DMS153 treated with DMSO at 0.1 percent for 48 hours (cell line): ENCODE results near the gene BBS2.

ENCODE experiments used
- DNase-seq: peaks from one replicate; lab custom pipeline; 2025; ENCODE audit not compliant: unreplicated experiment; lab: John Stamatoyannopoulos, UW

BBS2 gene

DNA sequence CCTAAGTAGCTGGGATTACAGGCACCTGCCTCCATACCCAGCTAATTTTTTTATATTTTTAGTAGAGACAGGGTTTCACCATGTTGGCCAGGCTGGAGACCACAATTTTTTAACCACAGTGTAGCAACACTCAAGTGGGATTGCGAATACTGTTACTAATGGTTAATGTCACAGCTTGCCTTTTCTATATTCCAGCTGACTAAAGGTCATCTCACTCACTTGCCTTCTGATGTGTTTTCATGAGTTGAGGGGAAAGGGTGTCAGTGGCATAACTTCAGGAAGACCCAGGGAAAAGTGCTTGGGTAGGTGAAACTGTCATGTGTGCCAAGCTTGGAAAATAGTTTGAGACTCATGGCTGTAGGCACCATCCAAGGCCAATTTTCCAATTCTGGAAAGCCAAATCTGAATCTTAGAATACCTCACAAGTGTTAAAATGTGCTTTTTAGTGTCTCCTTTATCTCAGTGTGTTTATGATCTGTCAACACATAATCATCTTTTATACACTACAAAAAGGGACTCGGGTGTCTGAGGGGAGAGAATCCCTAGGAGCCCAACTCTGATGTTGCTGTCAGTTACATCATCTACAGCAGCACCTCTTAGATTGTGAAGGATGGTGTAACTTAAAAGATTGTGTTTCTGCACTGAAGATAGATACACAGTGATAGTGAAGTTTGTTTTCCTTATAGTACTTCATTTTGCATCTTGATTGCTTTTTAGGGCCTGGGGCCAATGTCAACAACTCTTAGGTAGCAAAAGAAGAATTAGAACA is 41.4 kb downstream of the BBS2 start:
- DNase-seq = no peak

DNA sequence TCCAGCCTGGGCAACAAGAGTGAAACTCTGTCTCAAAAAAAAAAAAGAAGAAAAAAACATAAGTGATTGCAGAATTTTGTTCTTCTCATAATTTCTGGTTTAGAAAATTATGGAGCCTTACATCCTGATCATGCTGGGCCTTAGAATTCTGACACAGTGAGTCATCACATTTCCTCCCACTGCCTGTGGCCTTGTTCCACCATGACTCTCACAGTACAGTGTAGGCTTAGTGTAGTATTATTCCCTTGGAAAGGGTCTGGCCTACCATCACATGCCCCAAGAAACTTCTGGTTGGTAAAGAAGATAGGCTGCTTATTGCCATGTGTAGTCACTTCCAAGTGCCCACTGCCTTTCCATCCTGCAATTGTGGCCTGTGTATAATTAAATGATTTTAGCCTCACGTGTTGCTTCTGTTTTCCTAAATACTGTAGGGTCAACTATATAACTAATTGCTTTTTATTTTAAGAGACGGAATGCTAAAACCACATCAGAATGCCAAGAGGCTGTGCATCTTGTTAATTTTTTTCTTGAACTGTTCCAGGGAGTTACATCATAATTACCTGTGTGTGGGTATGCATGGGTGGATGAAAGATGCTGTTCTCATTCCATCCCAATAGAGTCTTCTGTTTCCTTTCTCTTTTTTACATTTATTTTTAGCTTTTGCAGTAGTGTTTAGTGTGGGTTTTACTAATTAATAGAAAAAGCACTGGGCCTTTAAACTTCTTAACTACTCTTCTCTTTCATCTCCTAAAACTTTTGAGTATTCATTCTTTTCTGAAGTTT is 42.5 kb downstream of the BBS2 start:
- no peak for DNase-seq

DNA sequence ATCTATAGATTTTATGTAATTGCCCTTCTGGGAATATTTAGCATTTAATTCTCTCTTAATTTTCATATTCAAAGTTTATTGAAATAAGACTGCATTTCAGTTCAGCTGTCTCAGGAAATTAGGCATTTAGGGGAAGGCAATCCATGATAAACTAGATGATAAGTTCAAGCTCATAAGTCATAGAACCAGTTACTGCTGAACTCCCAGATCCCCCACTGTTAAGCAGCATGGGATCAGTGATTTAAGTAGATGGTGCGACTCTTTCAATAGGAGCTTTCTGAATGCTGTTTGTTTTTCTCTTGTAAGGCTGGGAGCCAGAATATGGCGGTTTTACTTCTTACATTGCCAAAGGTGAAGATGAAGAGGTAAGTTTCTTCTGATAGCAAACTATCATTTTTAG is 44.6 kb downstream of the BBS2 start:
- DNase-seq = no peak

DNA sequence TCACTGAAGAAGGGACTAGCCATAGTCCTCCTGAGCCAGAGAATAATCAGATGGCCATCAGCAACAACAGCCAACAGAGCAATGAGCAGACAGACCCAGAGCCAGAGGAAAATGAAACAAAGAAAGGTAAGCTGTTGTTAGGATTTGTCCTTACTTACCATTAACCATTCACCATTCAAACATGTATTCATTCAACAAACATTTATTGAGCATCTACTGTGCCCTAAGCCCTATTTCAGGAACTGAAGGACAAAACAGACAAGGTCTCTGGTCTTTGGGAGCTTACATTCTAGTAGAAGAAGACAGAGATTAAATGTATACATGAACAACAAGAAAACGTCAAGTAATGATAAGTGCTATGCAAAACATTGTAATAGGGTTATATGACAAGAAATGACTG is 49.2 kb downstream of the BBS2 start:
- DNase-seq = no peak

DNA sequence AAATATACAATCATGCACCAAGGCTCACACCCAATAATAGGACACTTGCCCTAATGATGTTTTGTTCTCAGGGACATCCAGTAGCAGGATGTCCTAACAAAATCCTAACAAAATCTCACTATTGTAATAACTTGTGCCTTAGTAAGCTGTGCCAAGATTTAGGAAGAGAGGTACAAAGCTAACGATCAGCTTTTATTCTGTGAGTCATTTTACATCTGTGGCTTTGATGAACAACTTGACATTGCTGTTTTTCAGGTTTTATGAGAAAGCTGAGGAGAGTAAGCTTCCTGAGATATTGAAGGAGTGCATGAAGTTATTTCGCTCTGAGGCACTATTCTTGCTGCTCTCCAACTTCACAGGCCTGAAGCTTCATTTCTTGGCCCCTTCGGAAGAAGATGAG is 49.6 kb downstream of the BBS2 start:
- no peak for DNase-seq

DNA sequence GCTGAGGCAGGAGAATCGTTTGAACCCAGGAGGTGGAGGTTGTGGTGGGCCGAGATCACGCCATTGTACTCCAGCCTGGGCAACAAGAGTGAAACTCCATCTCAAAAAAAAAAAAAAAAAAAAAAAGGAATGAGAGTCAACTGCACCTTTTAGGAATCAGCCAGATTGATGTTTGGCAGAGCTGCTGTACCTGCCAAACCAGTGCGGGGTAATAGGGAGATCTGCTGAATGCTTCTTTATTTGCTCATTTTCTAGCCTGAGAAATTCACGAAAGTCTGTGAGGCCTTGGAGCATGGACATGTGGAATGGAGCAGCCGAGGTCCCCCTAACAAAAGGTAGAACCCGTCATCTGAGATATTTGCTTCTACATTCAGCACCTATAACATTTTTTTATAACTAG is 50.1 kb downstream of the BBS2 start:
- no peak for DNase-seq

DNA sequence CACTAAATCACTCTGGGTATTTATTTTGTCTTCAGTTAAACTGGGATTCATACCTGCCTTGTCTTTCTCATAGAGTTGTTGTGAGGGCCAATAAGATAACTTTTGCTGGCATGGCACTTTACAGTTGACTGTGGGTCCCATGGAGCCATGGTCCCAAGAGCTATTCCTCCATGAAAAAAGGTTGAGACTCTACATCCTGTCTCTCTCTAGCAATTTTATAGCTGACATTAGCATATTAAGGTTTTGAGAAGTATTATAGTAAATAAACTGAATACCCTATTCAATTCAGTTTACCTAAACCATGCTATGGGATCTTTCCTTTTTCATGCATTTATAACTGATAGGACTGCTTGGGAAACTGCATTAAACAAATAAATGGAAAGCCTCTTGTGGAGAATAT is 51.0 kb downstream of the BBS2 start:
- no peak for DNase-seq

DNA sequence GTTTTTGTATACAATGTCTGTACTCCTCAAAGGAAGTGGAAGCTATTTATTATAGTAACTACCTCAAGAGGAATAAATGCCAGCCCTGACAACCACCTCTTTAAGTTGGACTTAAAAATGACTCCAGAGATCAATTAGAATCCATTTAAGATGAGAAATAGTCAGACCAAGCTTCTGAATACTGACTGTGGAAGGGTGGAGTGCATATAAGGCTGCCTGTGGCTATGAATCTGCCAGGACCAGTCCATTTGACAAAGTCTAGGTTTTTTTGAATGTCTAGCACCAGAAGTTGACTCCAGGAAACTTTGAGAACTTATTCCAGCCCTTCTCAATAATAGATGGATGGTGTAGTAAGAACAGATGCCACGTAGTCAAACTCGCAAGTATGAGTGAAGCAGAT is 53.5 kb downstream of the BBS2 start:
- no peak for DNase-seq

DNA sequence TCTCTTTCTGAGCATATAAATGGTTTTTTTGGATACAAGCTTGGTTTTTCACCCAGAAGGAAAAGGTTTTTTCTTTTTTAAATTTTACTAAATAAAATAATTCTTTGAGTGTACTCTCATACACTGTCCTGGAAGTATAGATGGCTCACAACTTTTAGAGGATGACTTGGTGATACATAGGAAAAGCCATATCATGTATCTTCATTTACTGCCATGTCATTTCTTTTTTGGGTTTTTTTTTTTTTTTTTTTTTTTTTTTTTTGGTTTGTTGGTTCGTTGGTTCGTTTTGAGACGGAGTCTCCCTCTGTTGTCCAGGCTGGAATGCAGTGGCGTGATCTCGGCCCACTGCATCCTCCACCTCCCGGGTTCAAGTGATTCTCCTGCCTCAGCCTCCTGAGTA is 56.7 kb downstream of the BBS2 start:
- DNase-seq = no peak

DNA sequence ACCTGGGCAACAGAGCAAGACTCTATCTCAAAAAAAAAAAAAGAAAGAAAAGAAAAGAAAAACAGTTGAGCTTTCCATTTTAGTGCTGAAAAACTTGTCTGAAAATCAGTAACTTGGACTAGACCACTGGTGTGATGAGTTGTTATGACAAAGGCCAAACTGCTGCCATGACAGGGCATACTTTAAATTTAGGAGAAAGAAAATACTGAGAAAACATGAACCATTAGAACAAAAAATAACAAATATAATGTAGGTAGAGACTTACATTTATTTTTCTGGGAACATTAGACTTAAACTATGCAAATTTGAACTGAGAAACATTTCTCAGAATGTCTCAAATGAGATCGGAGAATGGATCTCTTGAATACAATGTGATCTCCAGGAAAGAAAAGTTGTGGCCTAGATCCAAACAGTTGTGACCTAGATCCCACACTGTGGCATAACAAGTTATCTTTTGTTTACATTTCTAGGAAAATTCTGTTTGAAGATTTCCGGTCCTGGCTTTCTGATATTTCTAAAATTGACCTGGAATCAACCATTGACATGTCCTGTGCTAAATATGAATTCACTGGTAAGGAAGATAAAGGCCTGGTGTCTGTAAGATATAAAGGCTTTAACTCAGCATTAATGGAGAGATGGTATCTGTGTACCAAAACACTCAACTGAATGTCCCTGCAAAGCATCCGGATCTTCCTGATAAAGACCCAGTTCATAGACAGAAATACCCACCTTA is 57.6 kb downstream of the BBS2 start:
- no peak for DNase-seq

DNA sequence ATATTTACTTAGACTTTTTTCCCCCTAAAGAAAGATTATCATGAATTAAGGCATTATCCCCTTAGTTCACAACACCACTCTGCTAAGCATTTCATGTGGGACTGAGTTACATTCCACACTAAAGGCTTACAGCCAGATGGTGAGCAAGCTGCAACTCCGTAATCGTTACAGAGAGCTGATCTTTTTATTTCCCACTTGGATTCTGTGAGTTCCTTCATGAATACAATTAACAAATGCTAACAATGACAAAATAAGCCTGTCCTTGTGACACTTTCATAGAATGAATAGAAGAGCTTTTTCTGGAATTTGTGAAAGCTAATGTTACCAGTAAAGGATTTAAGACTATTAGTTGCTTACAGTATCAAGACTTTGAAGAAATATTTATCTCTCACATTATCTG is 59.7 kb downstream of the BBS2 start:
- no peak for DNase-seq

DNA sequence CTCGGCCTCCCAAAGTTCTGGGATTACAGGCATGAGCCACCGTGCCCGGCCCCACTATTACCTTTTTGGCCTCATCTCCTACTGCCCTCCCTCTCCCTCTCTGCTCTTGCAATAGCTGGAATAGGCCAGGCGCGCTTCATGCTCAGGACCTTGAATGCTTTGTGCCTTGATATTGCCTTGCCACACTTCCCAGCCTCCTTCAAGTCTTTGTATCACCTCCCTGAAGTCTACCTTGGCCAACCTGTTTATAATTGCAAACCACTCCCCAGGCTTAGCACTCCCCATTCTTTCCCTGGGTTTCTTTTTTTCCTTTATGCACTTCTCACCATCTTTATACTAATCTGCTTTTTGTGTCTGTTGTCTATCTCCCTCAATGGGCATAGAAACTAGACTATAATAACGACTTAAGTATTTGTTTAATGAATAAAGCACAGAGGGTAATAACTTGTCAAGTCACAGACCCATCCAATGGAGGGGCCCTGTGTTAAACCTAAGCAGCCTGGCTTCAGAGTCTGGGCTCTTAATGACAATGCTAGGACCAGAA is 61.8 kb downstream of the BBS2 start:
- DNase-seq = no peak

DNA sequence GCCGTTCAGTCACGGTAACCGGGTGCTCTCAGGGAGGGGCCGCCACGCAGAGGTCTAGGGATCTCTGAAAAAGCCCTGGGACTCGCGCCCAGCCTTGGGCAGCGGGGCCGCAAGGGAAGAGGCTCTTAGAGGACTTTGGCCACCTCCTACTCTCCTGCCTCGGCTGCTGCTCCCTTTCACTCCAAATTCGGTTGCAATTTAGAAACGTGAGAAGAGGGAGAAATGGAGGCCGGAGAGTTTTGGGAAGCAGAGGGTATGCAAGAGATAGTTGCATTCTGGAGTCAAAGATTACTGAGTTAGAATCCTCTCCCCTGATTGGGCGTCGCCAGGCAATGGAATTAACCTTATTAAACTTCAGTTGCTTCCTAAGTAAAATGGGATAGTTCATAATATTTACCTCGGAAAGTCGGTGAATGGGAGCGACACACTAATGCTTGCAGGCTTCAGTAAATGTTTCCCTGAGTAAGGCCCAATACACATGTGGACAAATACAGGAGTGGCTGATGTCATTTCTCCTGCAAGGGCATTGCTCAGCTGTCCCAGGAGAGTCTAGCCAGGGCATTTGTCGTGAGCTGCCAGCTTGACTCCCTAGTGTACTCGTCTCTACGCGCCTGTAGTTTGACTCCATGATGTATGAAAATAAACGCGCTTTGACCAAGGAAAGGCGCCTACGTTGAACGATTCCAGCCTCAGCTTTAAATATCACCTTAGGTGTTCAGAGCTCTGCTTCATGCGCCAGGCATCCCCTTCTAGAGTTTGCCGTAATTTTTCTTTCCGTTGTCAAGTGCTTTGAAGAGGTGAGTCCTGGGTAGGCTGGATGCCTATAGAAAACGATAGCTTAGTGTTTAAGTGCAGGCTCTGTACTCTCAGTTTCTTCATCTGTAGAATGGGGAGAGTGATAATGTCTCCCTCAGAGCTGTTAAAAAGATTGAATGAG is 67.8 kb downstream of the BBS2 start:
- no peak for DNase-seq

DNA sequence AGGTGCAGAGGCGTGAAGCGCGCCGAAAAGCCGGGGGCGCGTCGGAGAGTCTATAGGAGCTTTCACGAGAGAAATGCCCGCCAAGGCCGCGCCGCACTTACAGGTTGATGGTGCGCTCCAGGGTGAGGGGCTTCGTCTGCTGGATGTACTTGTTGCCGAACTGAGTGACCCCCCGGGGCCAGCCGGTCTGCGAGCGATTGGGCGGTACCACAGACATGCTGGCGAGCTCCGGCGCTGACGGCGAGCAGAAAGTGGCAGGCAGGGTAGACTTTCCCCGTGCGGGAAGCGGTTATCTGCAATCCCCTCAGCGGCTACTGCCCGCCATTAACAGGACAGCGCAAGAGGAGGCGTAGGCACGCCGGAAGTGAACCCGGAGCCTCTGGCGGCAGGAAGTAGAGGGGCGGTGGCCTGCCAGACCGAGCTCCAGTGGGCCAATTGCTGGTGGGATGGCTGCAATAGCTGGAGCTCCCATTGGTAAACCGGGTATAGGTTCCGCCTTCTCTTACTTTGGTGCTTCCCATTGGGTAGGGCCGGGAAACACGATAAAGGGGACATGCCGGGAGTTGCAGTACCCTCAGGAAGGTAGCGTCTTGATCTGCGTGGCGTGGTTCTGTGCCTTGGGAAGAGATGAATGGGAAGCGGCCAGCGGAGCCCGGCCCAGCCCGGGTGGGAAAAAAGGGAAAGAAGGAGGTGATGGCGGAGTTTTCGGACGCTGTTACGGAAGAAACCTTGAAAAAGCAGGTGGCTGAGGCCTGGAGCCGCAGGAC is 68.7 kb downstream of the BBS2 start, which contains the start of the genes NUDT21 and OGFOD1:
NUDT21 (minus strand) TSS at position 347 of the 767 bp plus-strand sequence; CDS start at position 217, 130 bp downstream.
OGFOD1 (plus strand) TSS at position 569 of the 767 bp plus-strand sequence; CDS start at position 628, 59 bp downstream.
- peak; percentile 95 for DNase-seq

DNA sequence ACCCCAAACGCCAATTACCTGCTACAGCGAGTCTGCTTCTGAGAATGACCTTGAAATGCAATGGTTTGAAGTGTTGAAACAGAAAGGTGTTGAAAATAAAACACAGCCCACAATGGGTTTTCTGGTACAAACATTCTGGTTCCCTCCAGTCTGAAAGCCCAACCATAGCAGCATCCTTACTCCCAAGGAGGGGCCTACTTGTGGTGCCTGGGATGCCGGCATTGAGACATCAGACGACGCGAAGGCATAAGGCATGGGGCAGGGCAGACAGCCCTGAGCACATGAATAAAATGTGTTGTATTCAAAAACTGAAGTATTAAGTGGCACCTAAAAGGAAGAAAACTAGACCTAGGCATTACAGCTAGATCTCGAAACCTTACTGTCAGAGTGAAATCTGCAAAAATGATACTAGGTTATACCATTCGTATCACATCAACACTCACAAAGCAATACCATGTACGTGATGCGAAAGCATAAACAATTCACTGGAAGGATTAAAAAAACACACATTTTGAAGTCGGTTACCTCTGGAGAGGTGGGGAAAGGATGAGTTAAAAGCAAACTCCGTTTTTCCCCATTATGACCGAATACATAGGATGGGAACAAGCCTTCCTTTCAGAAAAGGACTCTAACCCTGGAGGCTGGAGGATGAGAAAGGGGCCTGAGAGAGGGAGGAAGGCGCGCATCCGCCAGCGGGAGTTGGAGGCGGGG is 69.4 kb downstream of the BBS2 start:
- no peak for DNase-seq

DNA sequence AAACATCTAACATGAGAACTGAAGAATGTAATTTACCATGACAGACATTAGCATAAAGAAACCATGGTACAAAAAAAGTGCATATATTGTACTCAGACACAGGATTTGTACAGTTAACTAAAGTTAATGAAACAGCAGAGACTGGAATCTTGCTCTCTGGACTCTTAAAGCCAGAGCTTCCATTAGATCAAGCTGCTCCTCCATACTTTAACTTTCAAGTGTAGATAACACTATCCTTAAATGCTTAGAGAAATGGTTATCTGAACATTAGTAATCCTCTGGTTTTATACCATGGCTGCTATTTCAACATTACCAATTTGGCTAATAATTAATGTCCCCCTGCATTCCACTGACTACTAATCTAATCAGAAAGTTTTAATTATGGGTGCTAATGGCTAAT is 71.8 kb downstream of the BBS2 start:
- DNase-seq = no peak

DNA sequence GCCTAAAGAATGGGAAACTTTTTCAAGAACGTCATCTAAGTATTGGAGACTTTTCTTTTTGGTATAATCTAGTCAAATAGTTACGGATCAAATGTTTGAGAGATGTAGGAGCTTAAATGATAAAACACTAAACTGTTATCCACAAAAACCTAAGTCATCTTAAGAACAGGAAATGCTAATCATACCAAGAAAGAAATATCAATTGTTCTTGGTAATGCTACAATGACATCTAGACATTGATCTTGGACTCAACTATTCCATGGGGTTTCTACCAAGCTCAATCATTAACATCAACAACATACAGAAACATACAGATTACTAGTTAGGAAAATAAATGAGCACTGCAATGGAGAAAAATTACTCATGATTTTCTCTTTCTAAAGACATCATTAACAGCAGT is 72.5 kb downstream of the BBS2 start:
- no peak for DNase-seq

DNA sequence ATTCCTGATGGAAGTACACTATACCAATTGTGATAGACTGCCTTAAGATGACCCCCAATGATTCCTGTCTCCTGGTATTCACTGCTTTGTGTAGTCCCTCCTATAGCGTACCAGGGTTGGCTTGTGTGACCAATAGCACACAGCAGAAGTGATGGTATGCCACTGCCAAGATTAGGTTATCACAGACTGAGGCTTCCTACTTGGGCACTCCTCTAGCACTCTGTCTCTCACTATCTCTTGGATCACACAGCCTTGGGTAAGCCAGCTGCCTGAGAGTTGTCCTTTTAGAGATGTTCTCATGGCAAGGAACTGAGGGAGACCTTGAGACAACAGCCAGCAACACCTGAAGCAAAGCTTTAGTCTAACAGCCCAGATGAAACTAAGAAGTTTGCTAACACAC is 81.8 kb downstream of the BBS2 start:
- no peak for DNase-seq

DNA sequence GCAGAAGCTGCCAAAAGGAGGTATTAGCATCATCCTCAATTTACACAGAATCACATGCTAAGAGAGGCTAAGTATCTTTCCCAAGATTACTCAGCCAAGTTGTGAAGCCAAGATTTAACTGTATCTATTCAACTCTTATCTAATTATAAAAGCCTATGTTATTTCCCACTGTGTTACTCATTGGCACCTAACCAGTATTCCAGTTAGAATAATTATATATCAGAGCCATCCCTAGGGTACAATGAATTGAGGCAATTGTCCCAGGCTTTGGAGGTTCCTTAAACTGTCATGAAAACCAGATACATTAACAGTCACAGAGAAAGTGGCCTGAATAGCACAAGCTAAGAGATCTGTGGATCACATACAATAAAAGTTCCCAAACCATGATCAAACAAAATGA is 83.6 kb downstream of the BBS2 start:
- DNase-seq = no peak
